Superior temporal gyrus (tissue), 1 donor: ENCODE results near the gene BICD2.
A peak's percentile ranks its signal among the peaks of the same experiment; 100 is the strongest.

Source experiments
- DNase-seq: peaks from one replicate; pipeline ENCODE4 v3.0.0-alpha.2; 2016; ENCODE audit errors: extremely low spot score

BICD2 gene

GRCh38 chr9:92747459-92748232 is 17.0 kb downstream of the BICD2 start:
- no peak for DNase-seq

- no peak for DNase-seq
Observed at GRCh38 chr9:92746567-92747458, 17.8 kb downstream of the BICD2 start.

- DNase-seq: no peak
Observed at GRCh38 chr9:92745881-92746280, 18.8 kb downstream of the BICD2 start.

GRCh38 chr9:92745331-92745730 is 19.3 kb downstream of the BICD2 start:
- no peak for DNase-seq

GRCh38 chr9:92740969-92741368 is 23.7 kb downstream of the BICD2 start:
- DNase-seq: no peak

GRCh38 chr9:92740446-92740961 is 24.1 kb downstream of the BICD2 start:
- no peak for DNase-seq

GRCh38 chr9:92740009-92740408 is 24.6 kb downstream of the BICD2 start:
- DNase-seq: no peak

- DNase-seq: no peak
Observed at GRCh38 chr9:92739346-92739970, 25.2 kb downstream of the BICD2 start.

- no peak for DNase-seq
Observed at GRCh38 chr9:92738661-92739081, 26.0 kb downstream of the BICD2 start.

- no peak for DNase-seq
Observed at GRCh38 chr9:92737611-92738299, 26.9 kb downstream of the BICD2 start.

- DNase-seq: no peak
Observed at GRCh38 chr9:92737216-92737606, 27.4 kb downstream of the BICD2 start.

- no peak for DNase-seq
Observed at GRCh38 chr9:92736563-92737215, 27.9 kb downstream of the BICD2 start.

- no peak for DNase-seq
Observed at GRCh38 chr9:92735636-92736562, 28.7 kb downstream of the BICD2 start.

GRCh38 chr9:92734931-92735635 is 29.6 kb downstream of the BICD2 start:
- DNase-seq: no peak

- DNase-seq: no peak
Observed at GRCh38 chr9:92730897-92731296, 33.7 kb downstream of the BICD2 start.

GRCh38 chr9:92729735-92730155 is 34.9 kb downstream of the BICD2 start:
- no peak for DNase-seq

- peak; percentile 72 for DNase-seq
Observed at GRCh38 chr9:92728831-92729734, 35.5 kb downstream of the BICD2 start.
